ENCODE measurements around the gene PEAR1.

- TF ChIP-seq CTCF (IDR thresholded peaks at IDR 0.05) (no peak), POLR2A (IDR thresholded peaks at IDR 0.05) (no peak), POLR2AphosphoS5 (IDR thresholded peaks at IDR 0.05; ENCODE audit: insufficient read depth in 1 of 2, low read depth in 1 of 2) (no peak)
These were observed 15.0 kb downstream of the PEAR1 start for GRCh38 chr1:156908541-156908940.
